ENCODE measurements around the gene BNC2. TPM values are rescaled to one million over a fixed set of nuclear protein-coding genes. Genes with fewer than 3 reads are reported as not detected.

BNC2 gene
- total RNA-seq, 2 donors from 2014 or later, result 16.1 to 16.9 TPM

DNA sequence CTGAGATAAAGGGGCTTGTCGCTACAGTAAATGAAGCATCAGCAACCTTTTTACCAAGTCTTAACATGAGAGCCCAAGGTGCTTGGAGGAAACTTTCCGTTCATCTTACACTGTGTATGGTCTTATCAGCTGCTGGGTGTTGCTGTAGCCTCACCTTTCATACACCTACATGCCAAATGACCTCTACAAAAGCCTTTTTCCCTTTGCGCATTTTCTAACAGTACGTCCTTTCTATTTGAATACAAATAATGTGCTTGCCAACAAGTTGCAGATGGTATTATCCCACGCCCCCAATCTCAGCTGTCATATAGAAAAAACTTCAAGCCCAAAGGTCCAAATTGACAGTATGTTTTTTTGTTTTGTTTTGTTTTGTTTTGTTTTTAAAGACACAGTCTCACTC lies 96.9 kb downstream of the BNC2 start:
- Histone ChIP-seq H3K4me1 (ENCODE audit: control insufficient read depth in 1 of 2, low read depth in 2 of 2) (no peaks in the 10 kb centered on the region), H3K9me3 (no peaks in the 10 kb centered on the region), H3K27ac (no peak overlapping the region), H3K36me3 (no peaks in the 10 kb centered on the region), H3K4me3 (no peak overlapping the region), H3K27me3 (replicated peaks; ENCODE audit: insufficient read depth) (no peaks in the 10 kb centered on the region)
- TF ChIP-seq, protein P1, sequence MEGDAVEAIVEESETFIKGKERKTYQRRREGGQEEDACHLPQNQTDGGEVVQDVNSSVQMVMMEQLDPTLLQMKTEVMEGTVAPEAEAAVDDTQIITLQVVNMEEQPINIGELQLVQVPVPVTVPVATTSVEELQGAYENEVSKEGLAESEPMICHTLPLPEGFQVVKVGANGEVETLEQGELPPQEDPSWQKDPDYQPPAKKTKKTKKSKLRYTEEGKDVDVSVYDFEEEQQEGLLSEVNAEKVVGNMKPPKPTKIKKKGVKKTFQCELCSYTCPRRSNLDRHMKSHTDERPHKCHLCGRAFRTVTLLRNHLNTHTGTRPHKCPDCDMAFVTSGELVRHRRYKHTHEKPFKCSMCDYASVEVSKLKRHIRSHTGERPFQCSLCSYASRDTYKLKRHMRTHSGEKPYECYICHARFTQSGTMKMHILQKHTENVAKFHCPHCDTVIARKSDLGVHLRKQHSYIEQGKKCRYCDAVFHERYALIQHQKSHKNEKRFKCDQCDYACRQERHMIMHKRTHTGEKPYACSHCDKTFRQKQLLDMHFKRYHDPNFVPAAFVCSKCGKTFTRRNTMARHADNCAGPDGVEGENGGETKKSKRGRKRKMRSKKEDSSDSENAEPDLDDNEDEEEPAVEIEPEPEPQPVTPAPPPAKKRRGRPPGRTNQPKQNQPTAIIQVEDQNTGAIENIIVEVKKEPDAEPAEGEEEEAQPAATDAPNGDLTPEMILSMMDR (IDR thresholded peaks at IDR 0.05), result no peak
- ATAC-seq (ENCODE audit: insufficient number of reproducible peaks, low FRiP score, low read depth) (no peak), DNase-seq (ENCODE audit: low spot score) (no peak)

DNA sequence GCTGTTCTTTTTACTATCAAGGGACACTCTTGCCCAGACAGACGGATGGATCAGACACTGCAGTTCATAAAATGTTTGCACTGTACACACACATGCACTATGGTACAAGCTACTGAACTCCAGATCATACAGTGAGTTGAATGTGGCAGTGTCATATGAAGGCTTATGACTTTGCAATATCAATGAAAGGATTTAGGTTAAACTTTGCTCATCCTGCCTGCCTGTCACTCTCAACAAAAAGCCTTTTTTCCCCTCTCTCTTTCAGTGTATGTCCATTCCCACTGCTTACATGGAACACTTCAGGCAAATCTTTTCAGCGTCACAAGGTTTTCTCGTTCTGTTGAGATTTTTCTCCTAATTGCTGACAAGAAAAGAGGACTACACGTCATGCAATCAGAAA lies 97.4 kb downstream of the BNC2 start:
- Histone ChIP-seq H3K27ac (no peak overlapping the region), H3K4me1 (ENCODE audit: control insufficient read depth in 1 of 2, low read depth in 2 of 2) (no peaks in the 10 kb centered on the region), H3K9me3 (no peaks in the 10 kb centered on the region), H3K27me3 (replicated peaks; ENCODE audit: insufficient read depth) (no peaks in the 10 kb centered on the region), H3K36me3 (no peaks in the 10 kb centered on the region), H3K4me3 (no peak overlapping the region)
- TF ChIP-seq, protein P1 (IDR thresholded peaks at IDR 0.05), result no peak
- no peak for DNase-seq (ENCODE audit: low spot score)
- ATAC-seq (ENCODE audit: insufficient number of reproducible peaks, low FRiP score, low read depth), result no peak

DNA sequence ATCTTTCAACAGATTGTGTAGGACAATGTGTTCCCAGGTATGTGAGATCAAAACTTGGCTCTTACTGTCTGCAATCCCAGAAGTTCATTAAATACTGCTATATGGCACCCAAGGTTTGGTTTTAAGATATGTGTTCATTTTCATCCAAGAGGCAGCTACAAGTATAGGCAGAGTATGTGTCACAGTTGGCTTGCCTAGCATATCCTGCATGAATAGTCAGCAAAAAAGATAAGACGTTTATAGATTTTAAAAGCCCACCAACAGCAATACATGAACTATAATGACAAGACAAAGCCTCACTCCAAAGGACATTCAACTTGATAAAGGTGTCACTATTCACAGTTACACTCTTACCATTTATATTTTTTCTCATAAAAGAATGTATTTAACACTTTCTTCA lies 99.1 kb downstream of the BNC2 start:
- Histone ChIP-seq H3K27me3 (replicated peaks; ENCODE audit: insufficient read depth) (no peaks in the 10 kb centered on the region), H3K4me3 (no peak overlapping the region), H3K4me1 (ENCODE audit: control insufficient read depth in 1 of 2, low read depth in 2 of 2) (no peaks in the 10 kb centered on the region), H3K9me3 (no peaks in the 10 kb centered on the region), H3K27ac (no peak overlapping the region), H3K36me3 (no peaks in the 10 kb centered on the region)
- DNase-seq (ENCODE audit: low spot score), result no peak
- TF ChIP-seq, protein P1 (IDR thresholded peaks at IDR 0.05), result no peak
- no peak for ATAC-seq (ENCODE audit: insufficient number of reproducible peaks, low FRiP score, low read depth)

DNA sequence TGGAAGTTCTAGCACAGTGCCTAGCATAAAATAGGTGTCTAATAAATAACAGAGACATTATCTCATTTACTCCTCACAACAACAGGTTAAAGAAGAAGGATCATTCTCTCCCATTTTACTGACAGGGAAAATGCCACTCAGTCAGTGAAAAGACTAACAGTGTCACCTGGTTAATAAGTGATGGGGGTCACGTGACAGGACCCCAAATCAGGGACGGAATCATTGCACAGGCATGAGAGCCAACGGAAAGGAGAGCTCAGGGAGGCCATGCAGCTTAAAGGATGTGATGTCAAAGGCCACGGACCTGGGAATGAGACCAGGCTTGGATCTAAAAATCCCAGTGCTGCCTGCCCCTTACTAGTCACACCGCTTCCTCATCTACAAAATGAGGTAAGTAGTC lies 101.2 kb downstream of the BNC2 start:
- ATAC-seq (ENCODE audit: insufficient number of reproducible peaks, low FRiP score, low read depth), result no peak
- Histone ChIP-seq H3K27ac (no peak overlapping the region), H3K4me1 (ENCODE audit: control insufficient read depth in 1 of 2, low read depth in 2 of 2) (no peaks in the 10 kb centered on the region), H3K36me3 (no peaks in the 10 kb centered on the region), H3K9me3 (no peaks in the 10 kb centered on the region), H3K27me3 (replicated peaks; ENCODE audit: insufficient read depth) (no peaks in the 10 kb centered on the region), H3K4me3 (no peak overlapping the region)
- TF ChIP-seq, protein P1 (IDR thresholded peaks at IDR 0.05), result no peak
- DNase-seq (ENCODE audit: low spot score), result no peak

DNA sequence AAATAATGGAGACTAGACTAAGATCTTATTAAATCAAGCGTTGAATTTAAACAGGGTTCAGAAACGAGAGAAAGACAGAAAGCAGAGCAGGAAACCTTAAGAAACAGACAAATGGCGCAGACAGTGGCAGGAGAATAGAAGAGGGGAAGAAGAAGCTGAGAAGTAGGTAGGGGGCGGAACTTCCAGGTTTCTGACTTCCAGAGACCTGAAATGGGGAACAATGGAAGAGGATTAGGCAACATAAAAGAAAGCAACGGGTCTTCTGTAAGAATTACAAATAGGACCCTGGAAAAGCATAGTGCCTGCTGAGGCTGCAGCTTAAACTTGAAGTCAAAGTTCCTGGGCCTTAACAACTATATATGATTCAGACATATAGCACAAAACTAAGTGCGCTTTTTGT lies 101.7 kb downstream of the BNC2 start:
- TF ChIP-seq, protein P1 (IDR thresholded peaks at IDR 0.05), result no peak
- Histone ChIP-seq H3K36me3 (no peaks in the 10 kb centered on the region), H3K27me3 (replicated peaks; ENCODE audit: insufficient read depth) (no peaks in the 10 kb centered on the region), H3K27ac (no peak overlapping the region), H3K9me3 (no peaks in the 10 kb centered on the region), H3K4me3 (no peak overlapping the region), H3K4me1 (ENCODE audit: control insufficient read depth in 1 of 2, low read depth in 2 of 2) (no peaks in the 10 kb centered on the region)
- no peak for ATAC-seq (ENCODE audit: insufficient number of reproducible peaks, low FRiP score, low read depth)
- no peak for DNase-seq (ENCODE audit: low spot score)
